Lower leg skin (tissue), 3 donors: ENCODE results near the gene ABCA1.

Source experiments
- CTCF ChIP-seq, 3 donors: fragments of 450-650 bp; IDR thresholded peaks; one replicate each; pipeline ENCODE4 v1.5.1; 2016; ENCODE audit warnings: antibody characterized with exemption in 3 of 3, mild to moderate bottlenecking in 3 of 3, moderate library complexity in 2 of 3
- POLR2A ChIP-seq, 2 donors: fragments of 450-650 bp; IDR thresholded peaks; one replicate each; pipeline ENCODE4 v1.6.1; 2016 to 2017; ENCODE audit warnings: antibody characterized with exemption in 2 of 2, mild to moderate bottlenecking in 1 of 2, moderate library complexity in 1 of 2

DNA sequence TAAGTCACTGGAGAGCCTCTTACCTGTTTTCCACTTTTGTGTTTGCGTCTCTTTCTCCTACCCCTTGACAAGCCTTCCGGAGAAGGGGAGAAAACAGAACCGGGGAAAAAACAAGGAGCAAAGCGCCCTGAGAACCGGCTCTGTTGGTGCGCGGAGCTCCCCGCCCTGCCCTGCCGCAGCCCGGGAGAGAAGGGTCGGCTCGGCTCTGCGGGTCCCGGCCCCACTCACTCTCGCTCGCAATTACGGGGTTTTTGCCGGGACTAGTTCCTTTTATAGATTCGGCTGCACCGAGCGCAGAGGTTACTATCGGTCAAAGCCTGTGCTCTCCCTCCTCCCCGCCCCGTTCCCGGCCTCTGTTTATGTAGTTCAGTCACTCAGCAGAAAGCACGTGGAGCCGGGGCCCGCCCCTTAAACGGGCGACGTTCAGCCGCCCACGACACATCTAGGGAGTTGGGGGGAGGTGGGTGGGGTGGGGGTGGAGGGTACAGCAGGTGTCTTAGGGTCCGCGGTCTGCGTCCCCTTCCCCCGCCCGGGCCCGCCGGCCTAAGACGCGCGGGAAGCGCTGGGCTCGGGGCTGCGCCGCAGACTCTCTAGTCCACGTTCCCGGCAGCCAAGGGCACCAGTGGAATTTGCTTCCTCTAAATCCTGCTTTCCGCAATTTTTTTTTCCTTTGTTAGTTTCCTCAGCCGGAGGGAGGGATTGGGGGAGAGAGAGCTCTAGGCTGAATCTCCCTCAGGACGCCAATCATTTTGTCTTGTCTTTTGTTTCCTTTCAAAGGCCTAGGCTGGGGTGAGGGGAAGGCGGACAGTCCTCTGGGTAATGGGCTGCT is at the start of gene ABCA1:
- TF ChIP-seq POLR2A (IDR thresholded peaks at IDR 0.05), result peak in 1 of 2 donors; percentile 75
- no peak for TF ChIP-seq CTCF (IDR thresholded peaks at IDR 0.05)
